ENCODE data around the gene NOTUM.
"Not testable (repeated sequence)": the region's sequence is repeated elsewhere in the genome, so short reads cannot be mapped to it uniquely, and the experiment has no call there.

NOTUM gene

DNA sequence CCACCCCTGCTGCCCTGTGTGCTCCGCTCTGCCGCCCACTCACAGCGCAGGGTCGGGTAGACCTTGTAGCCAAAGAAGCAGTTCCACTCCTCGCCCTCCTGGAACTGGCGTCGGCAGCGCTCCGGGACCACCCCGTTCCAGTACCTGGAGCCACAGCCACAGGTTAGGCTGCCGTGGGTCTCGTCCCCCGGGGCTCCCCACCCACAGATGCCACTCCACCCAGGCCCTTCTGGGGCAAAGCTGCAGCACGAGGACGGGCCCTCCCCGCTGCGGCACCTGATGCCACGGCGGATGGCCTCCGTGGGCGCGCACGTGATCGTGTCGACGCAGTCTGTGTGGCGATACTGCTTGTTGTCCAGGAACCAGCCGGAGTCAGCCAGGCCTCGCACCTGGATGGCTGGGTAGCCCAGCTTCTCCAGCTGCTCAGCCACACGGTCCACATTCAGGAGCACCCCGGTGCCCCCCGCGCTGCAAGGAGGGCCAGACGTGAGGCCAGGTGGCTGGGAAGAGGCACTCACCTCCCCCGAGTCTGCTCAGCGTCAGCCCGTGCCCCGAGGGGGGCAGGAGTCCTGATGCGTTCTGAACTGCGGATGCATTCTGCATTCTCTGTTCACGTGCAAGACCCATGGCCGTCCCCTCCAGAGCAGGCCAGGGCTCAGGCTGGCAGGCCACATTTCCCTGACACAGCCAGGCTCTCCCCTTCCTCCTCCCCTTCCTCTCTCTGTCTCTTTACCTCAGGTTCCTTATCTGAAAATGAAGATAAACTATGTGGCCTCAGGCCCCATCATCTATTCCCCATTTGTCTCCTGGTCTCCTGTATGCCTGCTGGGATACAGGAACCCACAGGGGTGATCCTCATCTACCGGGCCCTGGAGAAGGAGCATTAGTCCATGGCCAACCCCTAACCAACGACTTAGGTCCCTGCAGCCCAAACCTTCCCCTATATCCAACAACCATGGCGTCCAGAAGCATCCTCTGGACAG is 4.1 kb downstream of the NOTUM start:
- DNase-seq, result no peak

DNA sequence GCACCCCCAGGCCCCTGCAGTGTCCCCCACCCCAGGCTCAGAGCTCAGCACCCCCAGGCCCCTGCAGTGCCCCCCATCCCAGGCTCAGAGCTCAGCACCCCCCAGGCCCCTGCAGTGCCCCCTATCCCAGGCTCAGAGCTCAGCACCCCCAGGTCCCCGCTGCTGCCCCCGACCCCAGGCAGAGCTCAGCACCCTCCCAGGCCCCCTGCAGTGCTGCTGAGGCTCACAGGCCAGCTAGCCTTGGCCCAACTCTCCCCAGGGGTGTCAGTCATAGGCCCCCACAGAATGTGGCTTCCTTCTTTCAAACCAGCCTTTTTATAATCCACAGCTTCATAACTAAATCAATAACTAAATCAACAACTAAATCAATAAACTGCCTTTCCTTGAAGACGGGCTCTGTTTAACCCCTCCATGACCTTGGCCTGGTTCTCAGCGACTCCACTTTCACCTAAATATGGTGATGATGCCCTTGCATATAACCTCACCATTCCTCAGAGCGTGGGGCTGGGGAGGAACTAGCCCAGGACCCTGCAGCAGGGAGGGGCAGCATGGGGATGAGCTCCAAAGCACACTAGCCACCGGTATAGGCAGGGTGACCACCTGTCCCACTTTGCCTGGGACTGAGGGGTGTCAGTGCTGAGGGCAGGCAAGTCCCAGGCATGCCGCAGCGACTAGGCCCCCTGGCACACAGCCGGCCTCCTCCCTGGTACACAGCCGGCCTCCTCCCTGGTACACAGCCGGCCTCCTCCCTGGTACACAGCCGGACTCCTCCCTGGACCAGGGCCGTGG is 5.0 kb downstream of the NOTUM start:
- DNase-seq, result no peak

DNA sequence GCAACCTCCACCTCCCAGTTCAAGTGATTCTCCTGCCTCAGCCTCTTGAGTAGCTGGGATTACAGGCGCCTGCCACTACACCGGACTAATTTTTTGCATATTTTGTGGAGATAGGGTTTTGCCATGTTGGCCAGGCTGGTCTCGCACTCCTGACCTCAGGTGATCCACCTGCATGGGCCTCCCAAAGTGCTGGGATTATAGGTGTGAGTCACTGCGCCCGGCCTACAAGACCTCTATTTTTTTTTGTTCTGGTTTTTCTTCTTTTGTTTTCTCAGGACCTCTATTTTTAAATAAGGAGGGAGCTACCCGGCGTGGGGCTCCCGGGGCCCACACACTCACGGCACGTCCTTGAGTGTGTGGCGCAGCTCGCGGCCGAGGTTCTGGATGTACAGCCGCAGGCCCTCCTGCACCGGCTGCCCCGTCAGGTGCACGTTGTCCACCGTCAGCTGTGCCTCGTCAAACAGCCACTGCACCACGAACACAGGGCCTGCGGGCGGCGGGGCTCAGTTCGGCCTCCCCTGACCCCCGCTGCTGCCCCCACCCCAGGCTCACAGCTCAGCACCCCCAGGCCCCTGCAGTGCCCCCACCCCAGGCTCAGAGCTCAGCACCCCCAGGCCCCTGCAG is 5.8 kb downstream of the NOTUM start:
- DNase-seq, result no peak

DNA sequence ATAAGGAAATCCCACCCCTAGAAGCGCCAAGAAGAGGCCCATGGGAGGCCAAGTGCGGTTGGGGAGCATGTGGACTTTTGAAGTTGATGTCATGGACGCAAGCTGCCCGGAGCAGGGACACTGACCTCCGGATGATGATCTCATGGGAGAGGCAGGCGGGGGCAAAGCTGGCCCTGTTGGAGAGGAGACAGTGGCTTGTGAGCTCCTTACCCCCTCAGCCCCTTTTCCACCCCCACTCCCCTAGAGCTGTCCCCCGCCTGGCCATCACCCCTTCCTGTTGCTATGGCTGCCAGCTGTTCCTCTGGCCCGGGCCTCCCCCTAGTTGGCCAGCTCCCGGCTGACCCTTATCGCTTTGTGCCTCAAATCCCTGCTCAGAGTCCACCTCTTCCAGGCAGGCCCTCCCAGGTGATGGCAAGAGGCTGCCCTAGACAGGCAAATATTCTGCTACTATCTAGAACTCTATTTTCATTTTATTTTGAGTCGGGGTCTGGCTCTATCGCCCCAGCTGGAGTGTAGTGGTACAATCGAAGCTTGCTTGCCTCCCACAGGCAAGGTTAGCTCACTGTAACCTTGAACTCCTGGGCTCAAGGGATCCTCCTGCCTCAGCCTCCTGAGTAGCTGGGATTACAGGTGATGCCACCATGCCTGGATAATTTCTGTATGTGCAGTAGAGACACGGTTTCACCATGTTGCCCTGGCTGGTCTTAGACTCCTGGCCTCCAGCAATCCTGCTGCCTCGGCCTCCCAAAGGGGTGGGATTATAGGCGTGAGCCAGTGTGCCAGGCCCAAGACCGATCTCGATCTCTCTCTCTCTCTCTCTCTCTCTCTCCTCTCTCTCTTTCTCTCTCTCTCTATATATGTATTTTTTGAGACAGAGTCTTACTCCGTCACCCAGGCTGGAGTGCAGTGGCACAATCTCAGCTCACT is 6.6 kb downstream of the NOTUM start:
- no peak for DNase-seq

DNA sequence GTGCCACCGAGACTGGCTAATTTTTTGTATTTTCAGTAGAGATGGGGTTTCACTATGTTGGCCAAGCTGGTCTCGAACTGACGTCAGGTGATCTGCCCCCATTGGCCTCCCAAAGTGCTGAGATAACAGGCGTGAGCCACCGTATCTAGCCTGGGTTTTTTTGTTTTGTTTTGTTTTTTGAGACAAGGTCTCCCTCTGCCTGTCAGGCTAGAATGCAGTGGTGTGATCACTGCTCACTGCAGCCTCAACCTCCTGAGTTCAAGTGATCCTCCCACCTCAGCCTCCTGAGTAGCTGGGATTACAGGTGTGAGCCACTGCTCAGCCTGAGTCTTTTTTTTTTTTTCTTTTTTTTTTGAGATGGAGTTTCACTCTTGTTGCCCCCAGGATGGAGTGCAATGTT is 7.5 kb downstream of the NOTUM start:
- DNase-seq, result not testable (repeated sequence)

DNA sequence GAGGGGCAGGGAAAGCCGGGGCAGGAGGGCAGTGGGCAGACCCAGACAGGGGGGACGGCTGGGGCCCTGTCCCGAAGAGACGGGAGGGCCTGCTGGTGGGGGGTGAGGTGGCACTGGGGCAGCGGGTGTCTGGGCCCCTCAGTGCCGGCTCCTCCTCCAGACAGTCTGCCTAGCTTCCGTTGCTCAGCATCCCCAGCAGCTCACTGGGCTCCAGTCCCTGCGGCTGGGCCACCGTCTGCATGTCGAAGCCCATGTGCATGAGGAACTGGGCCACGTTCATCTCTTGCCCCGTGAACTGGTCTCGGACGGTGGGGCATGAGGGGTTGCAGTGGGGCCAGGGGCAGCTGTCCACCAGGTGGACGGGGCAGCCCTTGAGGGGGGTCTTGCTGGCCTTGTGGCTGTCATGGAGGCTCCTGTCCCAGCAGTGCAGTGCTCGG is 8.2 kb downstream of the NOTUM start:
- DNase-seq, result no peak

DNA sequence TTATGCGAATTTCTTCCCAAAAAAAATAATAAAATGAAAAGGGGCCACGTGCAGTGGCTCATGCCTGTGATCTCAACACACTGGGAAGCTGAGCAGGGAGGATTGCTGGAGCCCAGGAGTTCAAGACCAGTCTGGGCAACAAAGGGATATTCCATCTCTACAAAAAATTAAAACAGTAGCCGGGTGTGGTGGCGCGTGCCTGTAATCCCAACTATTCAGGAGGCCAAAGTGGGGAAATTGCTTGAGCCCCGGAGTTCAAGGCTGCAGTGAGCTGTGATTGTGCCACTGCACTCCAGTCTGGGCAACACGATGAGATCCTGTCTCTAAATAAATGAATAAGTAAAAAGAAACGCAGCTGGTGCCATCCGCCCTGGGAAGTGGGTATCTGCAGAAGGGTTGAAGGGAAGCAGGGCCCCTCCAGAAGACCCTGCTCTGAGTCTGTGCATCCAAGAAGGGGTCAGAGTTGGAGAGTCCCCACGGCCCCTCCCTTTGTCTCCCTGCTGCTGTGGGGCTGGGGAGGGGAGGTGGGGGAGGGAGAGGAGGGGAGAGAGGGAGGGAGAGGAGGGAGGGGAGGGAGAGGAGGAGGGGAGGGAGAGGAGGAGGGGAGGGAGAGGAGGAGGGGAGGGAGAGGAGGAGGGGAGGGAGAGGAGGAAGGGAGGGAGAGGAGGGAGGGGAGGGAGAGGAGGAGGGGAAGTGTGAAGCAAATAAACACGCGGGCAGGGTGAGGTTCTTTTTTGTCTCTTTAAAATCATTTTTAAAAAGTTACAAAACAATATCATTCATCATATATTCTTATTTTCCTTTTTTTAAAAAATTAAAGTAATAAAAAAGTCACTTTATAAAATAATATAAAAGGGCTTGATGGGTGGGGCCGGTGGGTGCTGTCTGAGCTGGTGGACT is 9.0 kb downstream of the NOTUM start:
- no peak for DNase-seq

DNA sequence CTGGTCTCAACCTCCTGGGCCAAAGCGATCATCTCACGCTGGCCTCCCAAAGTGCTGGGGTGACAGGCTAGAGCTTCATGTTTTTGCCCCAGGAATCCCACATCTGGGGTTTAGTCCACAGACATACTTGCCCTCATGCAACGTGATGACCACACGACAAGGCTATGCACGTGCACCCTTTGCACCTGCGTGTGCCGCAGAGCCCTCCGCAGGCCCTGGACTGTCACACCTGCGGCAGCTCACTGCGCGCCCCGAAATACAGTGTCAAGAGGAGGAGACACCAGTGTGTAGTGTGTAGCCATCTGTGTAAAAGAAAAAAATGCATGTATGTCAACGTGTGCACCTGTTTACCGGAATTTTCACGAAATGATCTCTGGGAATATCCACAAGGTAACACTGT is 10.5 kb downstream of the NOTUM start:
- no peak for DNase-seq

DNA sequence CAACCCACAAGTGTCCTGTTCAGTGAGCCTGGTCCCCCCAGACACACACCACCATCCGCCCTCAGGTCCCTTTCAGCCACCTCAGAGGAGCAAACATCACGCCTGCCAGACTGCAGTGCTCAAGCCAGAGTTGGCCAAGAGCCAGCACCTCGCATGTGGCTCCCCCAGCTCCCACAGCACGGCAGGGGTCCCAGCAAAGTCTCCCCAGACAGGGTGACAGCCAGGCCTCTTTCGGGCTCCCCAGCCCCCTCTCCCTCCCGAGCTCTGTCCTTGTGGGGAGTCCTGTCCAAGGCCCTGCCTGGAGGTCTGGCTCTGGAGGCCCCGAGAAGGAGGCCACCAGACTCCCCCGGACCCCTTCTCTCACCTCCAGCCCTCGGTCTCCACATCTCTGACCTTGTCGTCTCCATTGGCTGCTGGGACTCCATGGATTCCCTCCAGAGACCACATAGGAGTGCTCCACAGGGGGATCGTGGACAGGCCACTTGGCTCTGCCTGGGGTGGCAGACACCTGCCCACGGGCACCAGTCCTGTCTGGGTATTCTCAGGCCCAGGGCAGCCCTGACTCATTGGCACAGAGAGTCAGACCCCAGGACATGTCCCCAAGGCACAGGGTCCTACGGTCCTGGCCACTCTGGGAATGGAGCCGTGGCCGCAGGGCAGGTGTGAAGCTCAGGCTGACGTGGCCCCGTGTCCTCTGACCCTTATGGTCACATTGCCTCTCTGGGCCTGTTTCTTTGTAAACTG is 12.2 kb downstream of the NOTUM start:
- DNase-seq, result no peak

DNA sequence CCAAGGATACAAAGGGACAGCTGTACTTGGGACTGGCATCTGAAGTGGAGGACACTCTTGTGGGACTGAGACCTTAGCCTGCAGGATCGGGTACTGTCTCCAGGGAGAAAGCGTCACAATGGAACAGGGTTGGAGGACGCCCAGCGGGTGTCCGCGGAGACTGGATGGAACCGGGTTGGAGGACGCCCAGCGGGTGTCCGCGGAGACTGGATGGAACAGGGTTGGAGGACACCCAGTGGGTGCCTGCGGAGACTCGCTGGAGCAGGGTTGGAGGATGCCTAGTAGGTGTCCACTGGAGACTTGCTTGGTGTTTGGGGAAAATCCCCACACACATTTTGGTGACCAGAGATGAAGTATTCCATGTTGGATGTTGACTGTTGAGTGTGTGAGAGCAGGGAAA is 13.8 kb downstream of the NOTUM start, which contains the start of gene MYADML2:
Gene MYADML2, minus strand, starts transcription at position 45 of the 400 bp plus-strand sequence. CDS start 5,492 bp downstream, outside the sequence.
- DNase-seq, result no peak

DNA sequence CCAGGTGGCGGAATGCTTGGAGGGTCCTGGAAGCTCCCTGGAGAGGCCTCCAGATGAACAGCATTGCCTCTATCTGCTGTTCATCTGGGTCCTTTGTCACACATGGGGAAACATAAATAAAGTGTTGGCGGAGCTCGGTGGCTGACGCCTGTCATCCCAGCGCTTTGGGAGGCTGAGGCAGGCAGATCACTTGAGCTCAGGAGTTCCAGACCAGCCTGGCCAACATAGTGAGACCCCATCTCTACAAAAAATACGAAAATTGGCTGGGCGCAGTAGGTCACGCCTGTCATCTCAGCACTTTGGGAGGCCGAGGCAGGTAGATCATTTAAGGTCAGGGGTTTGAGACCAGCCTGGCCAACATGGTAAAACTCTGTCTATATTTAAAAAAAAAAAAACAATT is 16.1 kb downstream of the NOTUM start:
- no peak for DNase-seq

DNA sequence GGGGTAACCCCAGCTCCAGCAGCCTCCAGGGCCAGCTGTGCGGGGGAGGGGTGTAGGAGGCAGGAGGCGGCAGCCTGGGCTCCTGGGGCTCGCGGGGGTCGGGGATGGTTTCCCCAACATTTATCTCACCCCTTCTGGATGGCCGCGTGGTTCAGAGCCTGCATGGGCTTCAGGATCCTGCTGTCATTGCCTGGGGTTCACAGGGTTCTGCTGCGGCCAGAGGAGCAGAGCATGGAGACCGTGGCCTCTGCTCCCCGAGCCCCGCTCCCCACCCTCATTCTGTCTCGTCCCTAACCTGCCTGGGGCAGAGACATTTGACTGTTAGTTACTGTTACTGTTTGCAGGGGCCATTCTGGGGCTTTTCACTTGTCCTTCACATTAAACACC is 18.8 kb downstream of the NOTUM start:
- no peak for DNase-seq

DNA sequence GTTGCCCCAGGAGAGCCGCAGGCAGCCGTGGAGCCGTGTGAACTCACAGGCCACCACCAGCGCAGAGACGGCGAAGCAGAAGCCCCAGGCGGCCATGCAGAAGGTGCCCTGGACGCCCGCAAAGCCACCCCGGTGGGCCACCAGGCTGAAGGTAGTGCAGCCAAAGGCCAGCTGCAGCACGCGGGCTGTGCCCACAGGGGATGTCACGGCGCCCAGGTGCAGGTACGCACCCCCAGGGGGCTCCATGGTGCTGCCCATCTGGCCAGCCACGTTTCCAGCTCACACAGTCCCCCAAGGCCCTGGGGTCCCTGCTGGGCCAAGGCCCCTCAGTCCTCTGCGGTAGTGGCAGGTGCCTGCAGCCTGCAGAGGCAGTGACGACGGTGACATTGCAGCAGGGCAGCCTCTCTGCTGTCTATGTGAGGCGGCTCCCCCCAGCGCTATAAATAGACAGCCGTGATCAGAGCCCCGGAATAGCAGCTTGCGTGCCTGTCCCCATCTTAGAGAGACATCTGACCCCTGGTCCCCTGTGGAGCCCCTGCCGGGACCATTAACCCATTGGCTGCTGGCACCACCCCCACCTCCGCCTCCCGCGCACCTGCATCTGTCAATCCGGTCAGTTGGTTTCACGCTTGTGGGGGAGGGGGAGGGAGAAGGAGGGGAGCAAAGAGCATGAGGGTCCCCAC is 19.4 kb downstream of the NOTUM start:
- peak; percentile 46 for DNase-seq

DNA sequence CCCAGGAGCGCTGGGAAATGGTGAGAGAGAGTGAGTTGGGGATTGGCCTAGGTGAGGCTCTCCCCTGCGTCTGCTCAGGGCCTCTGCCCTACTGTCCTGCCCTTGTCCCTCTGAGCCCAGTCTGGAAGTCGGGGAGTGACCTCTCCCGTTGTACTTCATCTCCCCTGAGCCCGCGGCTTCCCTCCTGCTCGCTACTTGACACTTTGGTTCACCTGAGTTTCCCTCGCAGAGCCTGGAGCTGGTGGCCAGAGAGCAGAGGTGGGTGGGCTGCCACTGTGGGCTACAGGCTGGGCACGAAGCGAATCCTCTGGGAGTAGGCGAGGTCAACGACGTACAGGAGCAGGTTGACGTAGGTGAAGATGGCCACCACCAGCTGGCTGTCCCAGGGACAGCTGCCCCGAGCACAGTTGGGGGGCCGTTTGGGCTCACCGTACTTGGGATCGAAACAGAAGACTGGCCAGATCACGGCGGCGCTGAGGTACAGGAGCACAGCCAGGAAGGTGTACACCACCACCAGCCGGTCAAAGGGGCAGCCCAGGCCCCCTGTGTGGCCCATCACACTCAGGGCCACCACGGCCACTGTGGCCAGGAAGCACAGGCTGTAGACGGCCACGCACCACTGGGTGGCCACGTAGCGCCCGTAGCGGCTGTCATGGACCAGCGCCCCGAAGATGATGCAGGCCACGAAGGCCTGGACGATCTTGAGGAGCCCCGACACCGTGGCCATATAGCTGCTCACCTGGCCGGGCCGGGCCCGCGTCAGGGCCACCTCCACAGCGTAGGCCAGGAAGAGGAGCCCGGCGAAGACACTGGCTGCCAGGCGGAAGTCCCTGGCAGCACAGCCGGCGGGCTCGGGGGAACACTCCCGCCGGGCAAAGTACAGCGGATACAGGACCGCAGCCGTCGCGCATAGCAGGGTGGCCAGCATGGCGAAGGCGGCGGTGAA is 20.2 kb downstream of the NOTUM start:
- no peak for DNase-seq

DNA sequence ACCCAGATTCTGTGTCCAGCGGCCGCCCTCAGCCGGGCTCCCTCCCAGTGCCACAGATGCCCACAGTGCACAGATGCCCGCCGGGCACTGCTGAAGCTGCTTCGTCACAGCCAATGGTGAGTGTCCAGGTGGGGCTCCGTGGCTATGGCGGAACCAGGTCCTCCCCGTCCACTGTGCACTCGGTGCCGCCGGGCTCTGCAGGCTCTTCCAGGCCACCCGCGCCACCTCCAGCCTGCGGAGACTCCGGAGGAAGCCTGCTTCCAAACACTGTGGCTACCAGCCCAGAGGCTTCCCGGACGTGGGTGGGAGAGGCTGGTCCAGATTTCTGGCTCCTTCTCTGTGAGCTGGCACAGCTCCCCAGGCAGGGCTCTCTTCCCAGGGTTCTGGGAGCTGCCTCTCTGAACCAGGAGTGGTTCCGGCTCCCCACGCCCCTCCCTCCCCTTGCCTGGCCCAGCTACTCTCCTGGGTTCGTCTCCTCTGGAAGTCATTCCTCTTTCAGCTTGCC is 21.1 kb downstream of the NOTUM start:
- no peak for DNase-seq

DNA sequence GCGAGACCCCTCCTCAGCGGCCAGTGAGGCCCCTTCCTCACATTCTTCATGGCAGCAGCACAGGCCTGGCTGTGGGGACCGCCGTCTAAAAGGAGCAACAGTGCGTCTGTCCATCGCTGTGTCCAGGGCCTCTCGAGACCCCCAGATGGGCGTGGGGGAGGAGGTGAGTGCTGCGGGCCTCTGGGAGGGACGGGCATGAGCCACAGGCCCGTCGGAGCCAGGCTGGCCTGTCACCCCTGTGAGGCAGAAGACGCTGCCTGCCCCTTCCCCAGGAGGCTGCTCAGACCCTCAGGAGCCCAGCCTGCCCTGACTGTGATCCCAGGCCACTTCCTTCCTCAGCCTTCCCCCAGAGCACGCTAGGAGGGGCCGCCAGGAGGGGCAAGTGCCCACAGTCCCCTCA is 21.8 kb downstream of the NOTUM start:
- DNase-seq, result no peak

DNA sequence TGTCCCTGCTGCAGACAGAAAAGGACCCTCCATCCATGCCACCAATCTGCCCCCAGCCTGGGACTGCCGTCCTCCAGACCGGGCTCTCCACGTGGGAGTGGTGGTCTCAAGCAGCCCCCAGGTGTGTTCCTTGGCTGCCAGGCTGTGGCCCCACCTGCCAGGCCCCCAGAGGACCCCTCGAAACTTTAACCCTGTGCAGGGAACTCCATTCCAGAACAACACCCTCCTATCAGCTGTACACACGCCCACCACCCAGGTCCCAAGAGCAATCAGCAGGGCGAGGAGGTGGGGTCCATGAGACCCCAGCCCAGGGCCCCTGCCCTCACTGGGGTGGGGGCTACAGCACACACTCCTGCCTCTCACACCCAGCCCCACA is 25.3 kb downstream of the NOTUM start:
- DNase-seq, result no peak

Measured in NCI-H524 treated with DMSO at 0.1 percent for 48 hours (cell line).